IMR-90 (cell line): ENCODE results near the gene CTNNA2. TPM values are rescaled to one million over a fixed set of nuclear protein-coding genes. Genes with fewer than 3 reads are reported as not detected.

Experiments used
- ATAC-seq: fragments of 200-7000 bp; cut with Tn5 transposase; 2 replicates; pipeline ENCODE4 v1.9.1; 2020; ENCODE audit warnings: low read depth, mild to moderate bottlenecking, moderate library complexity
- BruUV-seq: library from RNA; stranded (reverse); fragments of 400-500 nt; replicated peaks from 2 replicates; lab custom pipeline; 2021; lab: Mats Ljungman, UMichigan
- CTCF ChIA-PET: fragments of 300-600 bp; formaldehyde crosslinking; extraction: SDS; loops from one replicate; lab custom pipeline; 2021; ENCODE audit warnings: antibody characterized with exemption; lab: Yijun Ruan, JAX
- POLR2A ChIA-PET: fragments of 300-600 bp; sonication (Branson Sonifier 250); formaldehyde crosslinking; loops from one replicate; lab custom pipeline; 2022; ENCODE audit warnings: antibody characterized with exemption; ENCODE audit not compliant: unreplicated experiment; lab: Charles Lee
- DNase-seq: peaks from one replicate; pipeline ENCODE4 v3.0.0; 2013
- H2AFZ ChIP-seq: replicated peaks from 2 replicates; pipeline ENCODE3; 2013; ENCODE audit warnings: low read length, mild to moderate bottlenecking; ENCODE audit not compliant: poor library complexity
- H2AK5ac ChIP-seq: 2 replicates; pipeline ENCODE4 v1.6.1; 2013; ENCODE audit warnings: low read depth, low read length, inconsistent platforms
- H2AK9ac ChIP-seq: replicated peaks from 2 replicates; pipeline ENCODE3; 2013; ENCODE audit warnings: mild to moderate bottlenecking, low read depth, low read length, moderate library complexity; ENCODE audit not compliant: poor library complexity
- H2BK120ac ChIP-seq: 2 replicates; pipeline ENCODE4 v1.6.1; 2013; ENCODE audit warnings: low read depth, low read length, inconsistent platforms
- H2BK15ac ChIP-seq: 3 replicates; pipeline ENCODE4 v1.6.1; 2013; ENCODE audit warnings: low read depth, low read length, inconsistent platforms
- H2BK20ac ChIP-seq: 2 replicates; pipeline ENCODE4 v1.6.1; 2013; ENCODE audit warnings: low read depth, mild to moderate bottlenecking, inconsistent platforms, low read length, moderate library complexity
- H2BK5ac ChIP-seq: 2 replicates; pipeline ENCODE4 v1.6.1; 2013; ENCODE audit warnings: mild to moderate bottlenecking, low read depth, low read length, inconsistent platforms; ENCODE audit not compliant: poor library complexity, severe bottlenecking
- H3K14ac ChIP-seq: replicated peaks from 2 replicates; pipeline ENCODE4 v1.6.1; 2013; ENCODE audit warnings: low read depth, low read length, inconsistent platforms
- H3K18ac ChIP-seq: 2 replicates; pipeline ENCODE4 v1.6.1; 2013; ENCODE audit warnings: low read depth, low read length, control low read depth
- H3K23ac ChIP-seq: 2 replicates; pipeline ENCODE4 v1.6.1; 2013; ENCODE audit warnings: low read depth, low read length, inconsistent platforms
- H3K27ac ChIP-seq: 2 replicates; pipeline ENCODE4 v1.5.1; 2013; ENCODE audit warnings: mild to moderate bottlenecking, control low read depth, low read length; ENCODE audit not compliant: insufficient read depth
- H3K27me3 ChIP-seq: 2 replicates; pipeline ENCODE4 v1.6.1; 2013; ENCODE audit warnings: low read length; ENCODE audit not compliant: control insufficient read depth, insufficient read depth
- H3K36me3 ChIP-seq: 2 replicates; pipeline ENCODE4 v1.6.1; 2013; ENCODE audit warnings: low read length, mixed read lengths; ENCODE audit not compliant: control insufficient read depth, insufficient read depth
- H3K4ac ChIP-seq: 2 replicates; pipeline ENCODE4 v1.6.1; 2013; ENCODE audit warnings: low read depth, low read length, inconsistent platforms
- H3K4me1 ChIP-seq: 2 replicates; pipeline ENCODE4 v1.6.1; 2013; ENCODE audit warnings: low read length, mixed read lengths; ENCODE audit not compliant: control insufficient read depth, insufficient read depth
- H3K4me2 ChIP-seq: 2 replicates; pipeline ENCODE4 v1.6.1; 2013; ENCODE audit warnings: low read depth, mild to moderate bottlenecking, control low read depth, low read length, moderate library complexity
- H3K4me3 ChIP-seq: 2 replicates; pipeline ENCODE4 v1.5.1; 2013; ENCODE audit warnings: low read depth, mild to moderate bottlenecking, control low read depth, low read length, moderate library complexity; ENCODE audit not compliant: insufficient read depth
- H3K56ac ChIP-seq: 2 replicates; pipeline ENCODE4 v1.6.1; 2013; ENCODE audit warnings: low read length, inconsistent platforms; ENCODE audit not compliant: insufficient read depth; ENCODE audit errors: extremely low read depth
- H3K79me1 ChIP-seq, 2 experiments: 2 replicates each; pipeline ENCODE4 v1.6.1; 2013; ENCODE audit warnings: low read length in 2 of 2, inconsistent platforms in 1 of 2, low read depth in 1 of 2
- H3K9ac ChIP-seq: 2 replicates; pipeline ENCODE4 v1.6.1; 2013; ENCODE audit warnings: low read depth, low read length, control low read depth
- H3K9me1 ChIP-seq: 2 replicates; pipeline ENCODE4 v1.6.1; 2013; ENCODE audit warnings: low read length, inconsistent platforms; ENCODE audit not compliant: insufficient read depth
- H3K9me3 ChIP-seq: 2 replicates; pipeline ENCODE4 v1.6.1; 2013; ENCODE audit warnings: low read length; ENCODE audit not compliant: control insufficient read depth, insufficient read depth
- H4K20me1 ChIP-seq: 2 replicates; pipeline ENCODE4 v1.6.1; 2013; ENCODE audit warnings: low read length, inconsistent platforms; ENCODE audit not compliant: insufficient read depth
- H4K5ac ChIP-seq: 2 replicates; pipeline ENCODE4 v1.6.1; 2013; ENCODE audit warnings: mild to moderate bottlenecking, low read depth, low read length, control low read depth
- H4K8ac ChIP-seq, 2 experiments: 2 replicates each; pipeline ENCODE4 v1.6.1; 2013; ENCODE audit warnings: low read depth in 2 of 2, low read length in 2 of 2, control low read depth in 1 of 2, inconsistent platforms in 1 of 2
- H4K91ac ChIP-seq: 2 replicates; pipeline ENCODE4 v1.6.1; 2013; ENCODE audit warnings: low read depth, low read length, inconsistent platforms; ENCODE audit not compliant: insufficient read depth
- BHLHE40 ChIP-seq: fragments of 150-350 bp; IDR thresholded peaks from 2 replicates; pipeline ENCODE4 v1.6.1; 2016; ENCODE audit warnings: mild to moderate bottlenecking, low read depth, low read length
- CTCF ChIP-seq: conservative IDR thresholded peaks from 2 replicates; pipeline ENCODE4 v1.5.1; 2012; ENCODE audit warnings: mild to moderate bottlenecking, low read depth, low read length, improper control_type of control experiment
- ELK1 ChIP-seq: fragments of 150-350 bp; IDR thresholded peaks from 2 replicates; pipeline ENCODE4 v1.6.1; 2016; ENCODE audit warnings: low read depth, mild to moderate bottlenecking, low read length, moderate library complexity, borderline replicate concordance
- MAFK ChIP-seq: IDR thresholded peaks from 2 replicates; pipeline ENCODE4 v1.6.1; 2012; ENCODE audit warnings: low read depth, low read length, improper control_type of control experiment
- RAD21 ChIP-seq: IDR thresholded peaks from 2 replicates; pipeline ENCODE4 v1.6.1; 2012; ENCODE audit warnings: low read length, improper control_type of control experiment
- RCOR1 ChIP-seq: IDR thresholded peaks from 2 replicates; pipeline ENCODE4 v1.6.1; 2012; ENCODE audit warnings: mild to moderate bottlenecking, low read length, improper control_type of control experiment; ENCODE audit not compliant: insufficient replicate concordance
- RFX5 ChIP-seq: IDR thresholded peaks from 2 replicates; pipeline ENCODE4 v1.8.0; 2012; ENCODE audit warnings: low read depth, mild to moderate bottlenecking, low read length, moderate library complexity
- USF2 ChIP-seq: fragments of 150-350 bp; IDR thresholded peaks from 2 replicates; pipeline ENCODE4 v1.6.1; 2017; ENCODE audit warnings: mild to moderate bottlenecking, antibody characterized with exemption, low read length, low read depth
- dilution Hi-C: fragments of 300-500 bp; cut with HindIII; formaldehyde crosslinking; loops from one replicate; pipeline ENCODE4 v1.14.3; 2018; ENCODE audit warnings: low sequenced_read_pairs; ENCODE audit not compliant: unreplicated experiment
- in situ Hi-C: fragments of 300-500 bp; cut with MboI; formaldehyde crosslinking; loops from 3 replicates; pipeline ENCODE4 v1.14.3; 2019; ENCODE audit warnings: low sequenced_read_pairs, inconsistent platforms, mixed read lengths
- intact Hi-C: fragments of 100-400 bp; cut with micrococcal nuclease; formaldehyde crosslinking; loops from 2 replicates; pipeline ENCODE4 v1.10.0; 2022
- polyA plus RNA-seq, 3 experiments: library from polyadenylated mRNA; depleted of rRNA; stranded (reverse); fragments of >200 nt; gene quantifications; 2 replicates each; pipeline ENCODE4 v1.2.3, GENCODE V29; 2012; ENCODE audit warnings: low replicate concordance in 1 of 3
- total RNA-seq: library from RNA; depleted of rRNA; stranded (reverse); fragments of >200 nt; gene quantifications from 2 replicates; pipeline ENCODE4 v1.2.3, GENCODE V29; 2012

The CTNNA2 gene
- total and polyA plus RNA-seq, 2 of the 4 experiments (the other 2 are of a cell fraction), result not detected

- no peak overlapping the region for H4K8ac ChIP-seq
- no peak overlapping the region for H3K14ac ChIP-seq
- H3K79me1 ChIP-seq, result no peaks in the 10 kb centered on the region
- no TSS peak for BruUV-seq
- no peaks in the 10 kb centered on the region for H3K4me1 ChIP-seq
- H2AK5ac ChIP-seq, result no peak overlapping the region
- H4K5ac ChIP-seq, result no peak overlapping the region
- no peak overlapping the region for H2BK5ac ChIP-seq
- H3K9ac ChIP-seq, result no peak overlapping the region
- no peaks in the 10 kb centered on the region for H3K9me1 ChIP-seq
- POLR2A ChIA-PET, result no interaction called here
- no peak overlapping the region for H3K4me3 ChIP-seq
- H3K56ac ChIP-seq, result no peak overlapping the region
- TF ChIP-seq CTCF, result no peak
- no peak for TF ChIP-seq ELK1
- TF ChIP-seq RCOR1, result no peak
- TF ChIP-seq BHLHE40, result no peak
- TF ChIP-seq RAD21, result no peak
- TF ChIP-seq MAFK, result no peak
- TF ChIP-seq USF2, result no peak
- TF ChIP-seq RFX5, result no peak
- no peak overlapping the region for H2BK15ac ChIP-seq
- in situ Hi-C loops (no loop called here), dilution Hi-C loops (no loop called here), intact Hi-C loops (no loop called here)
- peaks cover 2% of the 10 kb centered on the region; the same call in 1 of the 2 replicates for H3K27me3 ChIP-seq
- H3K9me3 ChIP-seq, result no peaks in the 10 kb centered on the region
- CTCF ChIA-PET, result no interaction called here
- no peak overlapping the region for H3K4ac ChIP-seq
- H3K27ac ChIP-seq, result no peak overlapping the region
- H2BK20ac ChIP-seq, result no peak overlapping the region
- H2AFZ ChIP-seq, result no peak overlapping the region
- H3K18ac ChIP-seq, result no peak overlapping the region
- H3K4me2 ChIP-seq, result no peak overlapping the region
- H3K23ac ChIP-seq, result no peak overlapping the region
- DNase-seq, result no peak
- H2AK9ac ChIP-seq, result no peak overlapping the region
- no peak overlapping the region for H4K91ac ChIP-seq
- H4K20me1 ChIP-seq, result no peaks in the 10 kb centered on the region
- no peak overlapping the region for H2BK120ac ChIP-seq
- H3K36me3 ChIP-seq, result no peaks in the 10 kb centered on the region
- no peak for ATAC-seq
These were observed 780.2 kb downstream of the CTNNA2 start for GRCh38 chr2:80293039-80293438.
